Left ventricle myocardium superior (tissue), 1 donor: ENCODE data around the gene ZNF662. TPM values are rescaled to one million over a fixed set of nuclear protein-coding genes. Genes with fewer than 3 reads are reported as not detected.
A peak's percentile ranks its signal among the peaks of the same experiment; 100 is the strongest.

Source experiments
- ATAC-seq: fragments of 200-7000 bp; cut with Tn5 transposase; one replicate; pipeline ENCODE4 v1.9.1; 2020; ENCODE audit warnings: mild to moderate bottlenecking, moderate library complexity
- DNase-seq: peaks from one replicate; pipeline ENCODE4 v3.0.0-alpha.2; 2020
- intact Hi-C: fragments of 100-400 bp; cut with micrococcal nuclease; formaldehyde crosslinking; loops from one replicate; pipeline ENCODE4 v1.11.0; 2022
- total RNA-seq: library from RNA; stranded (reverse); fragmentation: NEBNext Ultra II Directional; extraction: Animal tissue kit (Norgen Biotek cat#: 25700); gene quantifications from one replicate; pipeline ENCODE4 v1.2.1, GENCODE V29; 2021
- donor health status: DM: no; HTN: yes; CAD: no; lungs with severe emphysema.

ZNF662 gene
- total RNA-seq, 1 donor from 2014 or later, result 3.1 TPM

DNA sequence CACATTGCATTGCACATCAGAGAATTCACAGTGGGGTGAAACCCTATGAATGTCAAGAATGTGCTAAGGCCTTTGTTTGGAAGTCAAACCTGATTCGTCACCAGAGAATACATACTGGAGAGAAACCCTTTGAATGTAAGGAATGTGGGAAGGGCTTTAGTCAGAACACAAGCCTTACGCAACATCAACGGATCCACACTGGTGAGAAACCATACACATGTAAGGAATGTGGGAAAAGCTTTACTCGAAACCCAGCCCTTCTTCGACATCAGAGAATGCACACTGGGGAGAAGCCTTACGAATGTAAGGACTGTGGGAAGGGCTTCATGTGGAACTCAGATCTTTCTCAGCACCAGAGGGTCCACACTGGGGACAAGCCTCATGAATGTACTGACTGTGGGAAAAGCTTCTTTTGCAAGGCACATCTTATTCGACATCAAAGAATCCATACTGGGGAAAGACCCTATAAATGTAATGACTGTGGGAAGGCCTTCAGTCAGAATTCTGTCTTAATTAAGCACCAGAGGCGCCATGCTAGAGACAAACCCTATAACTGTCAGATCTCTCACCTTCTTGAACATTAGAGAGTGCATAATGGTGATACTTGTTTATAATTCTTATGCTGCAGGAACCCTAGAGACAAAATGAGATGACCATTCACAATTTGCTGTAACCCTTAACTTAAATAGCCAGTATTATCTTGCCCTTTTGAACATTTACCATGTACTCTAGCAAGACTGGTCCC lies 9.0 kb downstream of the ZNF662 start:
- intact Hi-C loops, result no loop called here
- DNase-seq (no peak), ATAC-seq (no peak)

DNA sequence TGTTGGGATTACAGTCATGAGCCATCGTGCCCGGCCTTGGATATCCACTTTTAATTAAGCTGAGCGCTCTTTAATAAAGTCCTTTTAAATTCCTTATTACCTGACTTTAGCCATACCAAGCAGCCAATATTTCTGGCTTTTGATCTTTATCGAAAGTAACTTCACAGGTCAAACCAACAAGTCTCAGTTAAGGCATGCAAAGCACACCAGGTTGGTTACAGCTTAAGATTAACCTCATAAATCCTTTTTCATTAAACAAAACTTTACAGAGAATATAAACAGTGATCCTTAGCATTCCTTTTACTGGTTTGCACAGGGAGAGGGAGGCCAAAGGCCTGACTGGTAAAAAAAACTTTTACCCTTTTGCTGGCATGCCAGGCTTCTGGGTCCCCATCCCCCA lies 17.7 kb downstream of the ZNF662 start:
- intact Hi-C loops, result no loop called here
- DNase-seq, result no peak

DNA sequence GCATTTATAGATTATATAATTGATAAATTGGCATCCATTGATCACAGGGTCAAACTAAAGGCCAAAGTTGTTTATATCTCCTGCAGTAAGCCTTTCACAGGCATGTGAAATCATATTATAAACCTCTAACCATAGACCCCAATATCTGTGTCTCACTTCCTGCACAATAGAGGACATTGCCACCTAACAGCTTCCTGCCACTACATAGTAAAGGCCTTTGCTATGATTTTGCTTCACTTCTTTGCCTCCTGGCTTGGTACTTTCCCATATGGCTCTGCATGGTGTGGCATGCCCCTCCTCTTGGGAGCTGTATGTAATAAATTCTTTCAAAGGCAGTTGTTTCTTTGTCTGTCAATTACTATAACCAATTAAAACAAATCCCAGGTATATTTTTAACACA lies 20.4 kb downstream of the ZNF662 start:
- DNase-seq, result no peak
- intact Hi-C loops, result no loop called here
- no peak for ATAC-seq

More for the DNA sequence above, 17.7 kb downstream of the ZNF662 start:
- ATAC-seq, result no peak

DNA sequence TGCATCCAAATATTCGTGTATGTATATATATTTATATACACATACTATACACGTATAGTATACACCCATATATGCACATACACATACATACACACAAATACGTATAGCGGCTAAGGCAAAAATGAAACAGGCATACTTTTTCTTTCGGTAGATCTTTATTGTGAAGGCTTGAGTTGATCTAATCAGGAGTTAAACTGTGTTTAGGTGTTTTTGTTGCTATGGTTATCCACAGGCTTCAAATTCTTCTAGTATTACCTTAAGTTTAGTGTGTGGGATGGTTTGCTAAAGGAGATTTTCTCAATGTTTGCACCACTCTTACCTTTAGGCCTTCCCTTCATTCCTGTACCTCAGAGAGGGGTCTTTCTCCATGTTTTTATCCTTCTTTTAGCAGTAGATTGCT lies 28.2 kb downstream of the ZNF662 start:
- no peak for DNase-seq
- no peak for ATAC-seq
- intact Hi-C loops, result no loop called here

DNA sequence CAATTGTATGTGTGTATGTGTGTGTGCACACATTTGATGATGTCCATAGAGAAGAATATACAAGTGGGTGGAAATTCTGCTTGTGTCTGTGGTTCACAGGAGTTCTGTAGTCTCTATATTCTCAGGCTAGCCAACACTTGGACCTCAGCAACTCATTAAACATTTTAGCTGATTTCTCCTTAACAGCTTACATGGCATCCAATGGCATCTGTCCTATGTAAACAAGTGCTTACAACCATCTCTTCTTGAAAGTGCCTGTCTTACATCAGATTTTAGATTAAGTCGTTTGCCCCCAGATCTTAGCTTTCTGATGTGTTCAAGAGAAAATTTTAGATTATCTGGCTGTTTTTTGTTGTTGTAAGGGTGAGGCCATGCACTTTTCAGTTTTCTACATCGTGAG lies 29.0 kb downstream of the ZNF662 start:
- intact Hi-C loops, result no loop called here
- DNase-seq (no peak), ATAC-seq (no peak)

DNA sequence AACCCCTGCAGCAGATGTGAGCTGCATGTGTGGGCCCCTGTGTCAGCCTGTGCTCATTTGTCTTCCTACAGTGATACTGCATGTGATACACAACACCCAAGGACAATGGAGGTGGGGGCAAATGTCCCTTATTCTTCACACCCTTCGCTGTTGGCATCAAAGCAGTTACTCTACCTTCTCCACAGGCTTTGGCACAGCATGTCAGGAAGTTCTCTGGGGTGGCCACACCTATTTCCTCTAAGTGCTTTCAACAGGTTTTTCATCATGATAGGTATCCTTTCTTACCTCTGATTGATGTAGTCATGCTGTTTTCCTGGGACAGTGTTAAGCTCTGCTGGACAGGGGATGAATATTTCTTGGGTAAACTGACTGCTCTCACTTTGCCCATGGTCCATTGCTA lies 29.5 kb downstream of the ZNF662 start:
- DNase-seq (no peak), ATAC-seq (no peak)
- intact Hi-C loops, result no loop called here

DNA sequence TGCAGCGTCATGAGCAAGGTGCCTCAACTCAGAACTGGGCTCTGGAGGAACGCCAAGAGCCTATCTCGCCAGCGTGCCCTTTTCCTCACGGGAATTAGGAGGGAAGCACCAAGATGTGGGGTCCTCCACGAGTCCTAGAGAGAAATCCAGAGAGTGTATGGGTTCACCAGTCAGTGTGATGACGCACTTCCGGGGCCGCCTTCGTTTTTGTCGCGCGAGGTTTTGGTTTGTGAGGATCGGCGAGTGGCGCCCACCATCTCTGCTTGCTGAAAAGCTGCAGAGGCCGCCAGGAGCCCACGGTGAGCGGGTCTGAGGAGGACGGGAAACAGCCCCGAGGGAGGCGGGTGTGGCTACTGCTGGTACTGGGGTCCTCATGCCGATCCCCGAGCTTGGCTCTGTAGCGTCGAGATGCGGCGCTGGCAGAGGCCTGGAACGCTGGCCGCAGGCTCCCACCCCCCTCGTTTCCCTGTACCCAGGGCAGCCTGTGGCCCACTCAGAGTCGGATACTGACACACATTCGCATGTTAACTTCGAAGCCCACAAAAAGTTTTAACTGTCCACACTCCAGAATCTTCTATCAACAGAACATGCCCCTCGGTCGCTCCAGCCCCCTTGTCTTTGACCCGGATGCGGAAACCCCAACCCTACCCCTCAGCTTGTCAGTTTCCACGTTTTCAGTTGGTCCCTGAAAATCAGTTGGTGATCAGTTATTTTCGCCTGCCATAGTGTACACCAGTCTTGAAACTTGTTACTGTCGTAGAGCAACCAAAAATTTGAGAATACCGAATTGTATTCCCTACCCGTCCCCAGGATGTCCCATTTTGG lies 30.4 kb downstream of the ZNF662 start:
- DNase-seq (peak; percentile 49), ATAC-seq (peak; percentile 53)
- intact Hi-C loops, result no loop called here

DNA sequence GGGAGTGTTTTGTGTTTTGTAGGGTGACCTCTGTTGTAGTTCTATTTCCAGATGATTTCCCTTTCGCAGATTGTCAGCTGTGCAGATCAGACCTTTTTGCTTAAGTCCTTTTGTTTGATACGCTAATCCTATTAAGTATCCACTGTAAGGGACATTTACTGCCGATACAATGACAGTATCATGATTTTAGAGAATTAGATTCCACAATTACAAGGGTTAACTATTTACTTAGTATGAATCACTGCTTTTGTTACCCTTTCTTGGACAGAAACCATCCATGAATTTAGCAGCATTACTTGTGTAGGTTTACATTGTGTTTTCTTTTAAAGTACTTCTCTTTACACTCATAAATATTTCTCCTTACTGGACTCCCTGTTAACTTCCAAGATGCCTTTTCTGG lies 31.4 kb downstream of the ZNF662 start:
- no peak for ATAC-seq
- DNase-seq, result no peak
- intact Hi-C loops, result no loop called here

DNA sequence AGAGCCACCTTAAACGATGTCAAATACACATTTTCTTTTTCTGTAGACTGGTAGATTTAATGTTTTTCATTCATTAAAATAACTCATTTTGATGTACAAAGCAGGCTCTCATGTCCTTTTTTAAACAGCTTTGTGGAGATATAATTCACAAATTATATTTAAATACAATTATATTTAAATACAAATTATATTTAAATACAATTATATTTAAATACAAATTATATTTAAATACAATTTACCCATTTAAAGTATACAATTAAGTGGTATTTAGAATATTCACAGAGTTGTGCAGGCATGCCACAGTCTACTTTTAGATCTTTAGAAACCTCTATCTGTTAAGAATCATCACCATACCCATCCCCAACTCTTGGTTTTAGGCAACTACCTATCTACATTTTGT lies 36.8 kb downstream of the ZNF662 start:
- ATAC-seq (no peak), DNase-seq (no peak)
- intact Hi-C loops, result no loop called here

DNA sequence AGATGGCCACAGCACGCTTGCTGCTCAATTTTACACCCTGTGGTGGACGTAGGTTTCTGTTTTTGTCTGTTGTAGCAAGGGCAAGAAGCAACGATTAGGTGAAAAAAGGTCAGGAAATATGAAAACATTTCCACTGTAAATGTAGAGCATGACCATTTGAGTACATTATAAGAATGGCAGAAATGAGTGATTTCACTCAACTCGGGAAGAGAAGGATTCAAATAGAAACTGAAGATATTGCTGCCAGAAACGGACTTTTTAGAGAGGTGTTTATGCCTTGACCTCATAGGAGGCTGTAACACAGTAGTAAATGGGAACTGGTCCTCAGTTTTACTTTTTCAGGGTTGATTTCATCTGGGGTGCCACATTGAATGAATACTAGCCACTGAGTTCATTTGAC lies 40.1 kb downstream of the ZNF662 start:
- ATAC-seq, result no peak
- intact Hi-C loops, result no loop called here
- no peak for DNase-seq

DNA sequence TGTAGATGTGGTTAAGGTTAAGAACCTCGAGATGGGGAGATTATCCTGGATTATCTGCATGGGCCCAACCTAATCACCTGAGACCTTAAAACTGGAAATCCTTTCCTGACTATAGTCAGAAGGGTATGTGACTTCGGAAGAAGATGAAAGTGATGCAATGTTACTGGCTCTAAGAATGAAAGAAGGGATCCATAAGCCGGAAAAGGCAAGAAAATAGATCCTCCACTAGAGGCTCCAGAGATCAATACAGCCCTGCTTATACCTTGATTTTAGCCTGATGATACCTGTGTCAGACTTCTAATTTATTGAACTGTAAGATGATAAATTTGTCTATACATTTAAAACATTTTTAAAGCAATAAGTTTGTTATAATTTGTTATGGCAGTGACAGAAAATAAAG lies 51.6 kb downstream of the ZNF662 start:
- intact Hi-C loops, result no loop called here
- DNase-seq (no peak), ATAC-seq (no peak)

DNA sequence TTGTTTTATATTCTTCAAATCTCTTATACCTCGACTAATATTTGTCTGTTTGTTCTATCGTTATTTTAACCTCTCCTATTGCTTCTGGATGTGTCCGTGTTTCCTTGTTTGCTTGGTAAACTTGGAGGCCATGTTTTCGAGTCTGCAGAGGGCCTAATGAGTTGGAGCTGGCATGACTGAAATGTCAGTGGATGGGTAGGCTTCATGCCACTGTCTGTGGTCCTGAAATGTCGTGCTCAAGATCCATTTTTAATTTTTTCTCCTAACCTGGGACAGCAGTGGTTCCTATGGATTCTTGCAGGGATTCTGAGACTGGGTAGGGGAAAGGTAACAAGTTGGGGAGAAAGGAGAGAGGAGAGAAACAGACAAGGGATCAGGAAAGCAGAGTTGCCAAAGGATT lies 54.3 kb downstream of the ZNF662 start:
- ATAC-seq (no peak), DNase-seq (no peak)
- intact Hi-C loops, result loop anchor here (5.0 to 10.0 kb wide), 2 partner anchors 192 to 545 kb away; no protein-coding TSS in a partner anchor

DNA sequence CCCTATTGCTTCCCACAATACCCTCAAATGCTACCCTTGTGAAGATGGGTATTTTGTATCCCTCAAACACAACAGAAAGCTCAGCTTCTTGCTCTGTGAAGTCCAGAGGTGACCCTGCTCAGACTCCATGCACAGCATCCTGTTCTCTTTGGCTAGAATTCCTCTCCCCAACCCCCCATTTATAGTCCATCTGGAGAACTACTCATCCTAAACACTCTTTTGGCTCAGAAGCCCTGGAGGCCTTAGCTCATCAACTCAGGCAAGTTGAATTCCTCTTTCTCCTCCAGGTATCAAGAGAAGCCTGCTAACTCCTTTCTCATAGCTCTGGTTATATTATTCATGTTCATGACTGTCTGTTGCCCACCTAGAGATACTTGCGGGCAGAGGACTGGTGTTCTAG lies 54.8 kb downstream of the ZNF662 start:
- intact Hi-C loops, result loop anchor here (5.0 to 10.0 kb wide), 2 partner anchors 192 to 544 kb away; no protein-coding TSS in a partner anchor
- ATAC-seq (no peak), DNase-seq (no peak)

DNA sequence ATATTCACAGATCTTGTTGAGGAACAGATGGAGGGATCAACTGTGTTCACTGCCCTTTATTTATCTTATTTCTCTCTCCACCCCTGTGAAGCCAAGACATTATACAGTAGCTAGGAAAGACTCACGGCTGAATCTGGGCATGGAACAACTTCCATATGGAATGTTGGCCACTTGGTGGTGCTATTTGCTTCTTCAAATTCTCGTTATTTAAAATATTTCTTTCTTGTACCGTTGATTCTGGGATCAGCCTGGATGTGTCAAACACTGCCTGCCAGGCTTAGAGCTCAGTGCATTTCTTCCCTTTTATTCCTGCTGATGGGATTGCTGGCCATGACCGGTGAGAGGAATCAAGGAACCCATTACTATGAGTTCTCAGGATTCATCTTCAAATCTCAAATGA lies 55.7 kb downstream of the ZNF662 start:
- no peak for DNase-seq

DNA sequence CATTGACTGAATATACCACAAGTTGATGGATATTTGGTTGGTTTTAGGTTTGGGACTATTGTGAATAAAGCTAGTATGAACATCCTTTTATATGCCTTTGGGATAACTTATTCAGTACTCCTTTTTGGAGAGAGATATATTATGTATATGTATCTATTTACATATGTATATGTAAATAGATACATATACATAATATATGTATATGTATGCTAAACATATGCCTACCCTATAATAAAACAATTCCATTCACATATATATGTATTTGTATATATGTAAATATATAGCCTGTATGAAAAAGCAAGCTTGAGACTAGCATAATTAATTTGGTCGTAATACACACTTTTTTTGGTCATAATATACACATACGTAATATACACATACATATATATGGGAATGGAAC lies 57.3 kb downstream of the ZNF662 start:
- intact Hi-C loops, result loop anchor here (5.0 to 10.0 kb wide), 2 partner anchors 189 to 542 kb away; no protein-coding TSS in a partner anchor
- ATAC-seq (no peak), DNase-seq (no peak)

More for the DNA sequence above, 55.7 kb downstream of the ZNF662 start:
- intact Hi-C loops, result loop anchor here (5.0 to 10.0 kb wide), 2 partner anchors 191 to 543 kb away; no protein-coding TSS in a partner anchor
- ATAC-seq, result peak; percentile 68

DNA sequence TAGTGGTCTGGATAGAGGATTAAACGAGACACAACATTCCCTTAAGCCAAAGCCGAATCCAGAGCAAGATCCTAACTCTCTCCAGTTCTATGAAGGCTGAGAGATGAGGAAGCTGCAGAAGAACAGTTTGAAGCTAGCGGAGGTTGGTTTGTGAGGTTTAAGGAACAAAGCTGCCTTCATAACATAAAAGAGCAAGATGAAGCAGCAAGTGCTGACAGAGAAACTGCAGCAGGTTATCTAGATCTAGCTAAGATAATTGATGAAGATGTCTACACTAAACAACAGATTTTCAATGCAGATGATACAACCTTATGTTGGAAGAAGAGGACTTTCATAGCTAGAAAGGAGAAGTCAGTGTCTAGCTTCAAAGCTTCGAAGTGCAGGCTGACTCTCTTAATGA lies 58.3 kb downstream of the ZNF662 start:
- ATAC-seq (no peak), DNase-seq (no peak)
- intact Hi-C loops, result loop anchor here (5.0 to 10.0 kb wide), 2 partner anchors 188 to 541 kb away; no protein-coding TSS in a partner anchor
